Islet of Langerhans (tissue), 1 donor: Measurements from ENCODE around the gene CEP152.

Source experiments
- FAIRE-seq: peaks from one replicate; lab custom pipeline; 2011; peaks lifted over from hg19 to GRCh38; lab: Jason Lieb, UNC

Gene CEP152

DNA sequence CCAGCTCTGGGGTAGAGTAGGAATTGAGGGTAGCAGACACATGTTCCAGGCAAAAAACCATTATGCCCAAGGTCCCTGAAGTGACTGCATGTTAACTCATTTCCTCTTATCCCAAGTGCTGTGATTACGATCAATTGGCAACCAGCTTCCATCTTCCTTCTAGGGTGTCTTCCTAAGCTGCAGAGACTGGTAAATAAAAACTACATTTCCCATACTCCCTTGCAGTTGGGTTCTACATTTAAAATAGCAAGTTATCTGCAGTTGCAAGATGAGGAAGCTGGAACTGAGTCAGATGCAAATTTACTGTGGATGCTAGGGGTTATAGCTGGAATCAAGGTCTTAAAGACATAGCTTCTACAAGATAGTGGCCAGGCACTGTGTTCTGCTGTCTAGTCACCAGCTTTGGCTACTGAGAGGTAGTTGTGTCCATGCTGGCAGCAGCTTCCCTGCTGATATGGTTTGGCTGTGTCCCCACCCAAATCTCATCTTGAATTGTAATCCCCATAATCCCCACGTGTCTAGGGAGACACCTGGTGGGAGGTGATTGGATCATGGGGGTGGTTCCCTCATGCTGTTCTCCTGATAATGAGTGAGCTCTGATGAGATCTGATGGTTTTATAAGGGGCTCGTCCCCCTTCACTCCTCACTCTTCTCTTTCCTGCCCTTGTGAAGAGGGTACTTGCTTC, 114.1 kb downstream of the CEP152 start:
- no peak for FAIRE-seq

DNA sequence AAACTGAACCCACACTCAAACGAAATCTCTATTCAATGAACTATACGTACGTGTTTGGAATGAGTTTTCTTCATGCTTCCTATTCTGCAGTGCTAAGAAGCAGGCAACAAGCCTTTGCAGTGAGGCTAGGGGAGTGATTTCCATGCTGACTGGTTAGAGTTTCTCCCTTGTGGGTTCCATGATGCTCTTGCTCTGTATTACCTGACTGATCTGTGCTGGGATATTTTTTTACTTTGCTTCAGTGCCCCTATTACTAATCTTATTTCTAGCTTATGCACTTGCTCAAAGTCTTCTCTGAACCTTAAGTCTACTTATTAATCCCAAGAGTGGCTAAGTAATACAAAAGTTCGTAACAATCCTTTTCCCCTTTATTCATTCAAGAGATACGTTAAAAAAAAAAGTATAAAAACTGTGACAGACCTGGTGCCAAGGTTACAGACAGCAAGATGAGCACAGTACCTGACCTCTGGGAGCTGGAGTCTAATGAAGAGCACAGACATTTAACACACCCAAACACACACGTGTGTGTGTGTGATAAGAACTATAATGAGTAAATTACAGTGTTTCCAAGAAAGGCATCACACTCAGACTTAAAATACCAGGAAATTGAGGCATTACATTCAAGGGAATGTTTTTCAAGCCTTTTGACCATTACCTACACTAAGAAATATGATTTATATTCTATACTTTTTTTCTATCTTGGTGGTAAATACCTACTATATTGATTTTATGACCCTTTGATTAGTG, 114.9 kb downstream of the CEP152 start:
- FAIRE-seq: no peak

DNA sequence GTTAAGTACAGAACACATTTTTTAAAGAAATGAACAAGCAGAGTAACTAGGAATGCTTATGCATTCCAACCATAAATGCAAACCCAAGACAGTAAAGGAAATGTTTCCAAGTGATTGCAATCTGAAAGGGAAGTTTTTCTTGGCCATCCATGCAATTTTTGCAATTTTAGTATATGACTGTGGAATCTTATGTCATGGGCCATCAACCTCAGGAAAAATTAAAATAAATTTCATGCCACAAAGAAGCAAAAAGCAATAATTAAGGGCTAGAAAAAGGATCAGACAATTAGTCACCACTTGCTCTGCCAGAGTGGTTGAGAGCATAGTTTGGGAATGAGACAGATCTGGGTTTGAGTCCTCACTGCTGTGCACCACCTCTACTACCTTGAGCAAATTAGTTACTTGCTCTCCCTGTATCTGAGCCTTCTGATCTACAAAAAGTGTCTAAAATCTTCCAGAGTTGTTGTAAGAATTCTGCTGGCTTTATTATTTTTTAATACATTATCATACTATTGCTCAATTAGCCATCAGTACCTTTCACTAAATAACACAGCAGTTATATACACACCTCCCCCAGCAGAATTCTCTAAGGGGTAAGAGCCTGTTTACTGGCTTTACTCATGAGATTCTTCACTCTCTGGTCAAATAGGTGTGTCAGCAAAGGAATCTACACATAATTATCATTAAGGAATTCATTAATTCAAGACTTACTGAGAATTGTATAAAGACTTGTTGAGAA, 115.6 kb downstream of the CEP152 start:
- no peak for FAIRE-seq

- FAIRE-seq: no peak
Observed at GRCh38 chr15:48693484-48693883, 117.4 kb downstream of the CEP152 start.

DNA sequence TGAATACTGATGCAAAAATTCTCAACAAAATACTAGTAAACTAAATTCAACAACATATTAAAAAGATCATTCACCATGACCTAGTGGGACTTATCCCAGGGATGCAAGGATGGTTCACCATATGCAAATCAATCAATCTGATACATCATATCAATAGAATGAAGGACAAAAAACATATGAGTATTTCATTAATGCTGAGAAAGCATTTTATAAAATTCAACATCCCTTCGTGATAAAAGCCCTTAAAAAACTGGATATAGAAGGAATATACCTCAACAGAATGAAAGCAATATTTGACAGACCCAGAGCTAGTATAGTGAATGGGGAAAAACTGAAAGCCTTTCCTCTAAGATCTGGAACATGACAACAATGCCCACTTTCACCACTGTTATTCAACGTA, 122.4 kb downstream of the CEP152 start:
- no peak for FAIRE-seq
